Osteoblast (primary cell): ENCODE measurements around the gene TAC4. TPM values are rescaled to one million over a fixed set of nuclear protein-coding genes. Genes with fewer than 3 reads are reported as not detected.

Experiments used
- DNase-seq: peaks from one replicate; pipeline ENCODE4 v3.0.0; 2011; ENCODE audit warnings: low spot score, mixed read lengths; ENCODE audit not compliant: insufficient read length; ENCODE audit errors: missing footprints
- H2AFZ ChIP-seq: 2 replicates; pipeline ENCODE4 v1.6.0; 2011; ENCODE audit warnings: mild to moderate bottlenecking, low read length
- H3K27ac ChIP-seq: 2 replicates; pipeline ENCODE4 v1.5.1; 2011; ENCODE audit warnings: mild to moderate bottlenecking, low read depth, low read length, moderate library complexity
- H3K27me3 ChIP-seq: 2 replicates; pipeline ENCODE4 v1.6.0; 2012; ENCODE audit warnings: mild to moderate bottlenecking, control low read depth, inconsistent platforms, low read length, moderate library complexity; ENCODE audit not compliant: insufficient read depth
- H3K36me3 ChIP-seq: 2 replicates; pipeline ENCODE4 v1.5.1; 2011; ENCODE audit warnings: mild to moderate bottlenecking, low read length, control low read depth, moderate library complexity; ENCODE audit not compliant: insufficient read depth
- H3K4me1 ChIP-seq: 2 replicates; pipeline ENCODE4 v1.5.1; 2011; ENCODE audit warnings: mild to moderate bottlenecking, low read length, control low read depth, moderate library complexity; ENCODE audit not compliant: insufficient read depth
- H3K4me2 ChIP-seq: 2 replicates; pipeline ENCODE4 v1.6.0; 2011; ENCODE audit warnings: mild to moderate bottlenecking, low read length; ENCODE audit not compliant: insufficient read depth
- H3K4me3 ChIP-seq: fragments of 200-600 bp; sonication (generic); 3 replicates; pipeline ENCODE4 v1.5.1; 2012; ENCODE audit warnings: mild to moderate bottlenecking, low read length, inconsistent platforms; ENCODE audit not compliant: insufficient read depth
- H3K79me2 ChIP-seq: 2 replicates; pipeline ENCODE4 v1.6.0; 2012; ENCODE audit warnings: mild to moderate bottlenecking, low read length, control low read depth, inconsistent platforms; ENCODE audit not compliant: insufficient read depth
- H3K9me3 ChIP-seq: 2 replicates; pipeline ENCODE4 v1.5.1; 2011; ENCODE audit warnings: low read depth, low read length, control low read depth
- H4K20me1 ChIP-seq: 2 replicates; pipeline ENCODE4 v1.6.0; 2012; ENCODE audit warnings: mild to moderate bottlenecking, low read length, control low read depth; ENCODE audit not compliant: insufficient read depth
- total RNA-seq: library from RNA; depleted of rRNA; stranded (reverse); fragments of >200 nt; gene quantifications from 2 replicates; pipeline ENCODE4 v1.2.3, GENCODE V29; 2012
- TF ChIP-seq, protein P1 (sequence below): IDR thresholded peaks from 2 replicates; pipeline ENCODE4 v1.5.1; 2011; ENCODE audit warnings: mild to moderate bottlenecking, low read depth, low read length, moderate library complexity; ENCODE audit errors: extremely low read depth

The TAC4 gene
- total RNA-seq, 1 donor, result not detected

DNA sequence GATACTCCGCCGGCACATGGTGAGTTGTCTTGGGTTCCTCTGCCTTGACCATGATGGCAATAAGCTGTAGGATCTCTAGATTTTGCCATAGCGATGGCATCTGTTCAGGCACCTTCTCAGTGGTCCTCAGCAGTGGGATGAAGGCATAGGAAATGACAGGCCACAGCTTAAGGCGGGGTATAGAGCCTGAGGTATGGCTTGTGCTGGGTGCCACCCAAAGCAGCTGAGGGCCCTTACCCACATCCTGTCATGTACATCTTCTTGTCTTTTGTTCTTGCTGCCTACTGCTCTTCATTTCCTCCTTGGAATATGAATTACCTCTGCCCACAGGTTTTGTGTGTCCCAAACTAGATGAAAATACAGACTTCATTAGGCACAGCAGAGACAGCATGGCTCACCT is 29.9 kb downstream of the TAC4 start:
- Histone ChIP-seq H3K27me3 (no peaks in the 10 kb centered on the region), H3K4me1 (peaks cover 29% of the 10 kb centered on the region), H3K36me3 (peaks cover 61% of the 10 kb centered on the region), H3K4me2 (no peak overlapping the region), H4K20me1 (no peaks in the 10 kb centered on the region), H3K27ac (no peak overlapping the region), H2AFZ (no peak overlapping the region), H3K79me2 (peaks cover 40% of the 10 kb centered on the region), H3K9me3 (no peaks in the 10 kb centered on the region), H3K4me3 (no peak overlapping the region)
- TF ChIP-seq, protein P1, sequence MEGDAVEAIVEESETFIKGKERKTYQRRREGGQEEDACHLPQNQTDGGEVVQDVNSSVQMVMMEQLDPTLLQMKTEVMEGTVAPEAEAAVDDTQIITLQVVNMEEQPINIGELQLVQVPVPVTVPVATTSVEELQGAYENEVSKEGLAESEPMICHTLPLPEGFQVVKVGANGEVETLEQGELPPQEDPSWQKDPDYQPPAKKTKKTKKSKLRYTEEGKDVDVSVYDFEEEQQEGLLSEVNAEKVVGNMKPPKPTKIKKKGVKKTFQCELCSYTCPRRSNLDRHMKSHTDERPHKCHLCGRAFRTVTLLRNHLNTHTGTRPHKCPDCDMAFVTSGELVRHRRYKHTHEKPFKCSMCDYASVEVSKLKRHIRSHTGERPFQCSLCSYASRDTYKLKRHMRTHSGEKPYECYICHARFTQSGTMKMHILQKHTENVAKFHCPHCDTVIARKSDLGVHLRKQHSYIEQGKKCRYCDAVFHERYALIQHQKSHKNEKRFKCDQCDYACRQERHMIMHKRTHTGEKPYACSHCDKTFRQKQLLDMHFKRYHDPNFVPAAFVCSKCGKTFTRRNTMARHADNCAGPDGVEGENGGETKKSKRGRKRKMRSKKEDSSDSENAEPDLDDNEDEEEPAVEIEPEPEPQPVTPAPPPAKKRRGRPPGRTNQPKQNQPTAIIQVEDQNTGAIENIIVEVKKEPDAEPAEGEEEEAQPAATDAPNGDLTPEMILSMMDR, result no peak
- no peak for DNase-seq

DNA sequence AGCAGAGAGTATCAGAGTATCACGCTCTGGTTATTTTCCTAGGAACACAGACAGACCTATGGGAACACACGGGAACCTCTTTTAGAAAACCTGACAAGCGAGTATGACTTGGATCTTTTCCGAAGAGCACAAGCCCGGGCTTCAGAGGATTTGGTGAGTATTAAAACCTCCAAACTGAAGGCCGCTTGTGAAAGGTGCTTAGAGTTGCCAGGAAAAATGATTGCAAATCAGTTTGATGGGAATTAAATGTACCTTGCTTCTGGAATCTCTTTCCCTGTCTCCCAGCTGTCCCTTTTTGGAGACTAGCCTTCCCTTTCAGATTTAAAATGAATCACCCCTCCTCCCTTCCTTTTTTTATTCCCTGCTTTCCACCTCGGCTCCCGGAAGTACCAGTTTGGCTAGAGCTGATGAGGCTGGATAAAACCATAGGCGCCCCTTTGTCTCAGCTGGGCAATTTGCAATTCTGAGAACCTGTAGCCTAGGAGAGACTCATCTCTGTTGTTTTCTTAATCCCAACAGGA is 32.0 kb downstream of the TAC4 start:
- Histone ChIP-seq H3K36me3 (peaks cover 53% of the 10 kb centered on the region), H3K4me1 (peaks cover 25% of the 10 kb centered on the region), H3K27me3 (no peaks in the 10 kb centered on the region), H4K20me1 (no peaks in the 10 kb centered on the region), H3K9me3 (no peaks in the 10 kb centered on the region), H3K27ac (peak overlapping the region; percentile 25), H3K79me2 (peaks cover 43% of the 10 kb centered on the region), H2AFZ (no peak overlapping the region), H3K4me3 (no peak overlapping the region), H3K4me2 (no peak overlapping the region)
- TF ChIP-seq, protein P1, result no peak
- no peak for DNase-seq

DNA sequence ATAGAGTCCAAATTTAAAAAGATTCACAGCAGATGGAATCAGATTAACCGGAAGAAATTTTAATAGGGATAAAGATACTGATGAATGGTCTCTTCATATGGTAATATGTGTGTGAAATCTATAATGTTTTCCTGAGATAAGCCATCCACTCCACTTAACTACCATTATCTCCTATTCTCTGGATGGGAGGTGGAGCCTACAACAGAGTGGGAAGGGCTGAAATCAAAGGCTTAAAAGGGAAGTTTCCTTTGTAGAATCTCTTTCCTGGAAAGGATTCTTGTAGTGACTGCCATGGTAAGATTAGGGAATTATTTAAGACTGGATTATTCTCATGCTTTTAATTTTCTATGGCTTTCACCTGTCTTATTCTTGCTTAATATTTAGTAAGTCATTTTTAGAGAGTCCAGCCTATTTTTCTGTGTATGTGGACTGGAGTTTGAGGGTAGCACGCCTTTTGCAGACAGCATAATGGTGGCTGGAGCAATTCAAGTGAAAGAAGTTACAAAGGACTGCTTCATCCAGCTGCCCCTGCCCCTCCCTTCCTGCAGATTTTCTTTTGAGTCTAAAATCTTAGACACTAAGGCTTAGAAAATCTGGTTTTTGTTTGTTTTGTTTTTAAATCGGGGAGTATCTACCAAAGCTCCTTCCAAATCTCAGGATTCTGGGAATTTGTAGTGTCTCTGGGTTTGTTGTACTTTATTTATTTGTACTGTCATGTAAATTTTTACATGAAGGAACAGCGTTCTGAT is 32.9 kb downstream of the TAC4 start:
- TF ChIP-seq, protein P1, result no peak

DNA sequence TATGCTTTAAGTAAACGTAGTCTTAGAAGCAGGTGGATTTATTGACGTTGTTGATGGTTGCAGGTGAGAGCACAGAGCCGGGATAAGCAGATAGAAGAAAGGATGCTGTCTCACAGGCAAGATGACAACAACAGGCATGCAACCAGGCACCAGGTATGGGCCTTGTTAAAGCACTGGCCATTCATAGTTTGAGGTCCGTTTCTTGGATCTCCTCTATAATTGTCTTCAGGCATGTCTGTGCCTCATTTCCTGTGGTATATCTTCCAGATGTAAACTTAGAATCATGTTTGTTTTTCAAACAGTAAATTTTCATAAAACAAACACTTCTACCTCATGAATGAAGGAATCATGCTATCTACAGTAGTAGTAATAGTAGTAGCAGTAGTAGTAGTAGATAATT is 38.8 kb downstream of the TAC4 start:
- TF ChIP-seq, protein P1, result no peak
- no peaks in the 10 kb centered on the region for H3K27me3 ChIP-seq
- H3K36me3 ChIP-seq, result peaks cover 49% of the 10 kb centered on the region
- H3K4me2 ChIP-seq, result no peak overlapping the region
- H2AFZ ChIP-seq, result no peak overlapping the region
- H3K79me2 ChIP-seq, result peaks cover 61% of the 10 kb centered on the region
- no peaks in the 10 kb centered on the region for H4K20me1 ChIP-seq
- H3K4me3 ChIP-seq, result no peak overlapping the region
- H3K4me1 ChIP-seq, result peaks cover 12% of the 10 kb centered on the region
- no peaks in the 10 kb centered on the region for H3K9me3 ChIP-seq
- H3K27ac ChIP-seq, result no peak overlapping the region
- DNase-seq, result no peak

More for the DNA sequence above, 32.9 kb downstream of the TAC4 start:
- Histone ChIP-seq H3K4me1 (peaks cover 25% of the 10 kb centered on the region), H3K36me3 (peaks cover 55% of the 10 kb centered on the region), H3K9me3 (no peaks in the 10 kb centered on the region), H3K79me2 (peaks cover 47% of the 10 kb centered on the region), H3K27ac (peak overlapping the region; percentile 93), H4K20me1 (no peaks in the 10 kb centered on the region), H3K4me2 (no peak overlapping the region), H2AFZ (no peak overlapping the region), H3K4me3 (no peak overlapping the region), H3K27me3 (no peaks in the 10 kb centered on the region)
- DNase-seq, result no peak
